PC-3 (cell line): ENCODE measurements around the gene SMARCA4. TPM values are rescaled to one million over a fixed set of nuclear protein-coding genes. Genes with fewer than 3 reads are reported as not detected.

Experiments
- ATAC-seq: fragments of 200-7000 bp; cut with Tn5 transposase; 2 replicates; pipeline ENCODE4 v1.9.1; 2020; ENCODE audit warnings: mild to moderate bottlenecking, moderate library complexity
- BruUV-seq: library from RNA; stranded (reverse); fragments of 400-500 nt; replicated peaks from 2 replicates; lab custom pipeline; 2021; lab: Mats Ljungman, UMichigan
- CTCF ChIA-PET: fragments of 300-600 bp; sonication (Branson Sonifier 250); formaldehyde crosslinking; loops from one replicate; lab custom pipeline; 2022; ENCODE audit warnings: antibody characterized with exemption; lab: Charles Lee
- POLR2A ChIA-PET: fragments of 300-600 bp; sonication (Branson Sonifier 250); formaldehyde crosslinking; loops from one replicate; lab custom pipeline; 2022; ENCODE audit warnings: antibody characterized with exemption; ENCODE audit not compliant: unreplicated experiment; lab: Charles Lee
- DNase-seq: peaks from one replicate; pipeline ENCODE4 v3.0.0-alpha.2; 2015
- H2AFZ ChIP-seq: fragments of 300-600 bp; sonication (generic); 2 replicates; pipeline ENCODE4 v1.6.0; 2016; ENCODE audit warnings: antibody characterized with exemption, low read length
- H3F3A ChIP-seq: fragments of 300-600 bp; sonication (generic); one replicate; pipeline ENCODE4 v1.6.0; 2017; ENCODE audit warnings: antibody characterized with exemption, low read length, control low read depth, mild to moderate bottlenecking; ENCODE audit not compliant: unreplicated experiment
- H3K27ac ChIP-seq: fragments of 300-600 bp; sonication (generic); 2 replicates; pipeline ENCODE4 v1.5.1; 2016; ENCODE audit warnings: mild to moderate bottlenecking, low read length
- H3K27me3 ChIP-seq: fragments of 300-600 bp; sonication (generic); 2 replicates; pipeline ENCODE4 v1.6.1; 2016; ENCODE audit warnings: low read length, mixed read lengths
- H3K36me3 ChIP-seq: fragments of 300-600 bp; sonication (generic); 2 replicates; pipeline ENCODE4 v1.6.1; 2016; ENCODE audit warnings: low read depth, mixed run types, low read length, mixed read lengths
- H3K4me1 ChIP-seq: fragments of 300-600 bp; sonication (generic); 2 replicates; pipeline ENCODE4 v1.5.1; 2016; ENCODE audit warnings: low read length; ENCODE audit not compliant: insufficient read depth
- H3K4me2 ChIP-seq: fragments of 300-600 bp; sonication (generic); 2 replicates; pipeline ENCODE4 v1.6.0; 2016; ENCODE audit warnings: low read length
- H3K4me3 ChIP-seq: fragments of 300-600 bp; sonication (generic); 2 replicates; pipeline ENCODE4 v1.5.1; 2016; ENCODE audit warnings: mild to moderate bottlenecking, low read length, mixed read lengths
- H3K79me2 ChIP-seq: fragments of 300-600 bp; sonication (generic); 2 replicates; pipeline ENCODE4 v1.6.1; 2017; ENCODE audit warnings: low read length, mixed read lengths
- H3K9ac ChIP-seq: fragments of 300-600 bp; sonication (generic); 2 replicates; pipeline ENCODE4 v1.6.0; 2016; ENCODE audit warnings: mild to moderate bottlenecking, low read length
- H3K9me2 ChIP-seq: fragments of 300-600 bp; sonication (generic); replicated peaks from 2 replicates; pipeline ENCODE4 v1.6.1; 2016; ENCODE audit warnings: mixed run types, low read length, mixed read lengths
- H3K9me3 ChIP-seq: fragments of 300-600 bp; sonication (generic); 2 replicates; pipeline ENCODE4 v1.6.1; 2016; ENCODE audit warnings: low read length, mixed read lengths
- H4K20me1 ChIP-seq: fragments of 300-600 bp; sonication (generic); 2 replicates; pipeline ENCODE4 v1.6.1; 2016; ENCODE audit warnings: low read length, mixed read lengths
- CTCF ChIP-seq: fragments of 300-600 bp; sonication (generic); conservative IDR thresholded peaks from 2 replicates; pipeline ENCODE4 v1.5.1; 2017; ENCODE audit warnings: antibody characterized with exemption, low read depth, mild to moderate bottlenecking, low read length
- EZH2 ChIP-seq: fragments of 300-600 bp; sonication (generic); IDR thresholded peaks from one replicate; pipeline ENCODE4 v1.6.1; 2017; ENCODE audit warnings: antibody characterized with exemption, mild to moderate bottlenecking, low read length; ENCODE audit not compliant: unreplicated experiment
- EZH2phosphoT487 ChIP-seq: fragments of 300-600 bp; sonication (generic); IDR thresholded peaks from 2 replicates; pipeline ENCODE4 v1.6.1; 2018; ENCODE audit warnings: mild to moderate bottlenecking, antibody characterized with exemption, low read length, borderline replicate concordance
- intact Hi-C: fragments of 100-400 bp; cut with micrococcal nuclease; formaldehyde crosslinking; loops from 2 replicates; pipeline ENCODE4 v1.9.0; 2023
- total RNA-seq: library from RNA; depleted of rRNA; stranded (reverse); fragments of >200 nt; gene quantifications from 2 replicates; pipeline ENCODE4 v1.2.3, GENCODE V29; 2014

Gene SMARCA4
- total RNA-seq, 1 experiment from 2014 or later: 197 TPM

GRCh38 chr19:11090264-11090996, 129.6 kb downstream of the SMARCA4 start:
- Histone ChIP-seq H3F3A (peaks cover 14% of the 10 kb centered on the region), H3K27me3 (no peaks in the 10 kb centered on the region), H2AFZ (no peak overlapping the region), H3K9me2 (no peaks in the 10 kb centered on the region), H3K4me1 (peaks cover 42% of the 10 kb centered on the region), H3K9ac (peak overlapping the region; percentile 98), H3K4me3 (peak overlapping the region; percentile 98), H3K9me3 (no peaks in the 10 kb centered on the region), H3K27ac (peak overlapping the region; percentile 93), H3K79me2 (peaks cover 55% of the 10 kb centered on the region), H3K36me3 (peaks cover 25% of the 10 kb centered on the region), H4K20me1 (peaks cover 23% of the 10 kb centered on the region), H3K4me2 (peak overlapping the region; percentile 99)
- intact Hi-C loops: loop anchor here (5.0 kb wide), 1 partner anchor 153 kb away; no protein-coding TSS in a partner anchor
- BruUV-seq: no TSS peak
- ChIA-PET POLR2A (interaction anchor here (0.6 kb wide), 2 partner anchors 11 to 344 kb away, joined by 3 to 9 read pairs; partner anchors contain the start of gene ODAD3), CTCF (interaction anchor here (1.0 kb wide), 1 partner anchor 36 kb away, joined by 4 read pairs; no protein-coding TSS in a partner anchor)
- ATAC-seq (peak; percentile 72), DNase-seq (peak; percentile 98)
- 0 out of 2 replicates have a peak, but pooled peaks have one; percentile 23 for TF ChIP-seq CTCF
- no peak for TF ChIP-seq EZH2
- no peak for TF ChIP-seq EZH2phosphoT487

DNA sequence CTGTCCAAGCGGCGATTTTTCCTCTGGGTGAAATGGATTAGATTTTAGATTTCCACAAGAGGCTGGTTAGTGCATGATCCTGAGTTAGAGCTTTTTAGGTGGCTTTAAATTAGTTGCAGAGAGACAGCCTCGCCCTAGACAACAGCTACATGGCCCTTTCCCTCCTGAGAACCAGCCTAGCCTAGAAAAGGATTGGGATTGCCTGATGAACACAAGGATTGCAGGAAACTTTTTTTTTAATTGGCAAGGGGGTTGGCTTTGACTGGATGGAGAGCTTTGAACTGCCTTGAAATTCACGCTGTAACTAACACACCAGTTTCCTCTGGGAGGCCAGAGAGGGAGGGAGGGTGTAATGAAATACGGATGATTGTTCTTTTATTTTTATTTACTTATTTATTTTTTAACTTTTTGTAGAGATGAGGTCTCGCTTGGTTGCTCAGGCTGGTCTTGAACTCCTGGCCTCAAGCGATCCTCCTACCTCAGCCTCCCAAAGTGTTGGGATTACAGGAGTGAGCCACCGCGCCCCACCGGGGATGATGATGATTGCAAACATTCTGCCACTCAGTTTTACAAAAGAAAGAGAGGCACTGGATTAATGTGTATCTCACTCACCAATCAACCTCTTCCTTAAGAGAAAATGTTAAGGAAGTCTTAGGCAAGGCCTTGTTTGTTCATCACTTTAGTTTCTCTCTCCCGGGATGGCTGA, 130.3 kb downstream of the SMARCA4 start:
- Histone ChIP-seq H3K9ac (peak overlapping the region; percentile 98), H3K36me3 (peaks cover 33% of the 10 kb centered on the region), H3K27ac (peak overlapping the region; percentile 93), H3F3A (peaks cover 19% of the 10 kb centered on the region), H2AFZ (no peak overlapping the region), H3K27me3 (no peaks in the 10 kb centered on the region), H3K4me2 (peak overlapping the region; percentile 99), H3K4me3 (peak overlapping the region; percentile 98), H3K9me3 (no peaks in the 10 kb centered on the region), H3K9me2 (no peaks in the 10 kb centered on the region), H3K79me2 (peaks cover 62% of the 10 kb centered on the region), H4K20me1 (peaks cover 30% of the 10 kb centered on the region), H3K4me1 (peaks cover 45% of the 10 kb centered on the region)
- TSS peak; percentile 66 for BruUV-seq
- intact Hi-C loops: loop anchor here (5.0 kb wide), 1 partner anchor 154 kb away; no protein-coding TSS in a partner anchor
- ChIA-PET CTCF (no interaction called here), POLR2A (interaction anchor here (0.6 to 1.1 kb wide), 2 partner anchors 10 to 55 kb away, joined by 7 to 9 read pairs; no protein-coding TSS in a partner anchor)
- DNase-seq: no peak
- TF ChIP-seq CTCF (no peak), EZH2phosphoT487 (no peak), EZH2 (no peak)
- ATAC-seq: no peak
